Activated B cell treated with CpG ODN at 0.5 μM for 24 hours (primary cell): ENCODE measurements around the gene CHCHD1. TPM values are rescaled to one million over a fixed set of nuclear protein-coding genes. Genes with fewer than 3 reads are reported as not detected.

Experiments used
- ATAC-seq: fragments of 200-7000 bp; cut with Tn5 transposase; one replicate; pipeline ENCODE4 v1.10.0; 2021; ENCODE audit warnings: low read depth, mild to moderate bottlenecking, moderate library complexity
- CTCF ChIA-PET: fragments of 350-600 bp; sonication (Branson Sonifier 250); formaldehyde crosslinking; loops from one replicate; lab custom pipeline; 2021; ENCODE audit warnings: antibody characterized with exemption; lab: Charles Lee
- POLR2A ChIA-PET: fragments of 350-600 bp; sonication (Branson Sonifier 250); formaldehyde crosslinking; loops from one replicate; lab custom pipeline; 2021; ENCODE audit warnings: antibody characterized with exemption; lab: Charles Lee
- DNase-seq: peaks from one replicate; pipeline ENCODE4 v3.0.0; 2022
- H3K27ac Mint-ChIP-seq: one replicate; pipeline ENCODE4 v1.8.0; 2020; ENCODE audit warnings: mixed read lengths
- H3K27me3 Mint-ChIP-seq: one replicate; pipeline ENCODE4 v1.8.0; 2021; ENCODE audit warnings: mixed read lengths
- H3K36me3 Mint-ChIP-seq: one replicate; pipeline ENCODE4 v1.8.0; 2021; ENCODE audit warnings: low read depth, mixed read lengths
- H3K4me1 Mint-ChIP-seq: one replicate; pipeline ENCODE4 v1.8.0; 2021; ENCODE audit warnings: mixed read lengths
- H3K4me3 Mint-ChIP-seq: one replicate; pipeline ENCODE4 v1.8.0; 2020; ENCODE audit warnings: mild to moderate bottlenecking, mixed read lengths
- H3K9me3 Mint-ChIP-seq: one replicate; pipeline ENCODE4 v1.8.0; 2020; ENCODE audit warnings: mixed read lengths
- intact Hi-C: fragments of 100-400 bp; cut with micrococcal nuclease; formaldehyde crosslinking; loops from one replicate; pipeline ENCODE4 v1.15.1; 2024
- total RNA-seq: library from RNA; stranded (reverse); gene quantifications from 2 replicates; pipeline ENCODE4 v1.2.3, GENCODE V29; 2022
- TF ChIP-seq, protein P1 (sequence below): fragments of 200-600 bp; IDR thresholded peaks from one replicate; pipeline ENCODE4 v1.8.0; 2022; ENCODE audit warnings: antibody characterized with exemption, mild to moderate bottlenecking

Gene CHCHD1
- total RNA-seq, 1 donor from 2014 or later: 19.3 TPM

DNA sequence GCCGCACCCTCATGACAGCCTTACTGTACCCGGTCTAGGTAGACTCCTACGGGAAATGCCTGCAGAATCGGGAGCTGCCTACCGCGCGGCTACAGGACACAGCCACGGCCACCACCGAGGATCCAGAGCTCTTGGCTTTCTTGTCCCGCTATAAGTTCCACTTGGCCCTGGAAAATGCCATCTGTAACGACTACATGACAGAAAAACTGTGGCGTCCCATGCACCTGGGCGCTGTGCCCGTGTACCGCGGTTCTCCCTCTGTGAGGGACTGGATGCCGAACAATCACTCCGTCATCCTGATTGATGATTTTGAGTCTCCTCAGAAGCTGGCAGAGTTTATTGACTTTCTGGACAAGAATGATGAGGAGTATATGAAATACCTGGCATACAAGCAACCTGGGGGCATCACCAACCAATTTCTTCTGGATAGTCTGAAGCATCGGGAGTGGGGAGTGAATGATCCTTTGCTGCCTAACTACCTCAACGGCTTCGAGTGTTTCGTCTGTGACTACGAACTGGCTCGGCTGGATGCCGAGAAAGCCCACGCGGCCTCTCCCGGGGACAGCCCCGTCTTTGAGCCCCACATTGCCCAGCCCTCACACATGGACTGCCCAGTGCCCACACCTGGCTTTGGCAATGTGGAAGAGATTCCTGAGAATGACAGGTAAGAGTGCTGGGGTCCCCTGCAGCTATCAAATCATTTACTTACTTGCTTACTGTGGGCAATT lies 8.5 kb upstream of the CHCHD1 start:
- ChIA-PET POLR2A (interaction anchor here (0.5 to 3.3 kb wide), 20 partner anchors 9 to 1885 kb away, joined by 3 to 77 read pairs (median 7); partner anchors contain the start of genes AP3M1, CAMK2G, CHCHD1 and NDST2), CTCF (interaction anchor here (1.2 to 2.8 kb wide), 5 partner anchors 8 to 106 kb away, joined by 5 to 19 read pairs (median 5); partner anchors contain the start of gene CHCHD1)
- TF ChIP-seq, protein P1, sequence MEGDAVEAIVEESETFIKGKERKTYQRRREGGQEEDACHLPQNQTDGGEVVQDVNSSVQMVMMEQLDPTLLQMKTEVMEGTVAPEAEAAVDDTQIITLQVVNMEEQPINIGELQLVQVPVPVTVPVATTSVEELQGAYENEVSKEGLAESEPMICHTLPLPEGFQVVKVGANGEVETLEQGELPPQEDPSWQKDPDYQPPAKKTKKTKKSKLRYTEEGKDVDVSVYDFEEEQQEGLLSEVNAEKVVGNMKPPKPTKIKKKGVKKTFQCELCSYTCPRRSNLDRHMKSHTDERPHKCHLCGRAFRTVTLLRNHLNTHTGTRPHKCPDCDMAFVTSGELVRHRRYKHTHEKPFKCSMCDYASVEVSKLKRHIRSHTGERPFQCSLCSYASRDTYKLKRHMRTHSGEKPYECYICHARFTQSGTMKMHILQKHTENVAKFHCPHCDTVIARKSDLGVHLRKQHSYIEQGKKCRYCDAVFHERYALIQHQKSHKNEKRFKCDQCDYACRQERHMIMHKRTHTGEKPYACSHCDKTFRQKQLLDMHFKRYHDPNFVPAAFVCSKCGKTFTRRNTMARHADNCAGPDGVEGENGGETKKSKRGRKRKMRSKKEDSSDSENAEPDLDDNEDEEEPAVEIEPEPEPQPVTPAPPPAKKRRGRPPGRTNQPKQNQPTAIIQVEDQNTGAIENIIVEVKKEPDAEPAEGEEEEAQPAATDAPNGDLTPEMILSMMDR: no peak
- Mint-ChIP-seq H3K27me3 (no peaks in the 10 kb centered on the region), H3K4me1 (peaks cover 60% of the 10 kb centered on the region), H3K4me3 (peak overlapping the region; percentile 91), H3K36me3 (peaks cover 74% of the 10 kb centered on the region), H3K27ac (peak overlapping the region; percentile 91), H3K9me3 (no peaks in the 10 kb centered on the region)
- no peak for ATAC-seq
- no peak for DNase-seq
- intact Hi-C loops: loop anchor here (2.0 to 5.0 kb wide), 2 partner anchors 43 to 1054 kb away; partner anchors contain the start of gene KAT6B

DNA sequence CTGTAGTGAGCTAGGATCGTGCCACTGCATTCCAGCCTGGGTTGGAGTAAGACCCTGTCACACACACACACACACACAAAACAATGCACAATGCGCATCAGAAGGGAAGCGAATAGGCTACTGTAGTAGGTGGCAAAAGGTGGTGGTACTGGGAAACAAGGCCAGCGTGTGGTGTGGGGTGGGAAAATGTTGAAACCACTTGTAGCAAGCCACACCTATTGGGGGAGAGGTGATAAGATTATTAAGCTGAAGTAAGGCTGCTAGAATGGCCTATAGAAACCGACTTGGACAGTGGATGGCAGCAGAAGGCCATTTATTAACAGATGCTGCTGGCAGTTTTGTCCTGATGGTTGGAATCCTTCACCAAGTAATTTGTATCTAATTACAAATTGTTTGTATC lies 7.2 kb upstream of the CHCHD1 start:
- Mint-ChIP-seq H3K36me3 (peaks cover 67% of the 10 kb centered on the region), H3K27ac (peak overlapping the region; percentile 5), H3K9me3 (no peaks in the 10 kb centered on the region), H3K4me3 (peak overlapping the region; percentile 91), H3K27me3 (no peaks in the 10 kb centered on the region), H3K4me1 (peaks cover 48% of the 10 kb centered on the region)
- intact Hi-C loops: loop anchor here (5.0 kb wide), 1 partner anchor 1053 kb away; the partner anchor contains the start of gene KAT6B
- DNase-seq (no peak), ATAC-seq (no peak)
- TF ChIP-seq, protein P1: no peak
- POLR2A ChIA-PET: interaction anchor here (0.8 to 3.3 kb wide), 2 partner anchors 8 to 31 kb away, joined by 3 to 77 read pairs; partner anchors contain the start of gene CHCHD1
- CTCF ChIA-PET: no interaction called here

DNA sequence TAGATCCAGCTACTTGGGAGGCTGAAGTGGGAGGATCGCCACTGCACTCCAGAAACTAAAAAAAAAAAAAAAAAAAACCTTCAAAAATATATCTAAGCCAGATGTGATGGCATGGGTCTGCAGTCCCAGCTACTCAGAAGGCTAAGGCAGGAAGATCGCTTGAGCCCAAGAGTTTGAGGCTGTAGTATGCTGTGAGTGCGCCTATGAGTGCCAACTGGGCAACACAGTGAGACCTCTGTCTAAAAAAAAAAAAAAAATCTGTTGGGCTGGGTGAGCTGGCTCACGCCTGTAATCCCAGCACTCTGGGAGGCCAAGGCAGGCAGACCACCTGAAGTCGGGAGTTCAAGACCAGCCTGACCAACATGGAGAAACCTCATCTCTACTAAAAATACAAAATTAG lies 2.8 kb upstream of the CHCHD1 start:
- peaks cover 48% of the 10 kb centered on the region for H3K36me3 Mint-ChIP-seq
- CTCF ChIA-PET: no interaction called here
- no peaks in the 10 kb centered on the region for H3K9me3 Mint-ChIP-seq
- POLR2A ChIA-PET: interaction anchor here (0.6 to 1.2 kb wide), 3 partner anchors 10 to 96 kb away, joined by 3 to 5 read pairs (median 5); partner anchors contain the start of gene SEC24C
- peaks cover 56% of the 10 kb centered on the region for H3K4me1 Mint-ChIP-seq
- intact Hi-C loops: no loop called here
- H3K4me3 Mint-ChIP-seq: no peak overlapping the region
- no peak for ATAC-seq
- H3K27ac Mint-ChIP-seq: no peak overlapping the region
- TF ChIP-seq, protein P1: no peak
- no peak for DNase-seq
- no peaks in the 10 kb centered on the region for H3K27me3 Mint-ChIP-seq

DNA sequence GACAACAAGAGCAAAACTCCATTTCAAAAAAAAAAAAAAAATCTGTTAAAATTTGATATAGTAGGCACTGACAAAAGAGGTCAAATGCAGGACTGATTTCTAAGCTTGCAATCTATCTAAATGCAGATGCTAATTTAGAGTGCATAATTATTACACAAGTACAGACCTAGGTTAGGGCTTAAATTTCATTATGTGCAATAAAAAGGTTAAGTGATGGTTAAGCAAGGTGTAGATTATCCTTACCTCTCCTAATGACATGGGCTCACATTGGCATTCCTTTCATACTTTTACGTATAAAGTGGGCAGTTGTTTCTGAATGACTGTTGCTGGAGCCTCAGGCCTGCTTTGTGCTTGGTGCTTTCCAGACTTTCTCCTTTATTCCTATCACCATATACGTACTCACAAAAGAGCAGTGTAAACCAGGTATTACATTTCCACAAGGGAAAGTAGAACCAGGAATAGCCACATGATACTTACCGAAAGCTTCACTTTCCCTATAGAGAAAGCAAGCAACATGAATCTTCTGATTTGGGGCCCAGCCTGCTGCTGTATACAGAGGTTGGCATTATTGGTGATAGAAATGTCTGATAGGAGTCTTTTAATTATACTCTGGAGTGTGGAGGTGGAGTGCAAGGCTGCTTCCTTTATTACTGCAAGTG lies 2.2 kb upstream of the CHCHD1 start:
- Mint-ChIP-seq H3K4me3 (peak overlapping the region; percentile 38), H3K27ac (no peak overlapping the region), H3K27me3 (no peaks in the 10 kb centered on the region), H3K36me3 (peaks cover 46% of the 10 kb centered on the region), H3K4me1 (peaks cover 52% of the 10 kb centered on the region), H3K9me3 (no peaks in the 10 kb centered on the region)
- DNase-seq (no peak), ATAC-seq (no peak)
- intact Hi-C loops: no loop called here
- TF ChIP-seq, protein P1: no peak
- POLR2A ChIA-PET: interaction anchor here (0.8 to 4.9 kb wide), 3 partner anchors 7 to 29 kb away, joined by 5 to 77 read pairs (median 9); a partner anchor contains a TSS
- CTCF ChIA-PET: interaction anchor here (2.1 kb wide), 1 partner anchor 100 kb away, joined by 4 read pairs; no protein-coding TSS in a partner anchor
